Omental fat pad (tissue), 4 donors: ENCODE measurements around the gene CIAPIN1. TPM values are rescaled to one million over a fixed set of nuclear protein-coding genes. Genes with fewer than 3 reads are reported as not detected.
"Not testable (repeated sequence)": the region's sequence is repeated elsewhere in the genome, so short reads cannot be mapped to it uniquely, and the experiment has no call there.

ENCODE experiments used
- ATAC-seq: fragments of 150-250 bp; one replicate; pipeline ENCODE4 v1.9.1; 2016; ENCODE audit warnings: mild to moderate bottlenecking, moderate library complexity; ENCODE audit not compliant: low FRiP score
- DNase-seq: peaks from one replicate; pipeline ENCODE4 v3.0.0-alpha.2; 2019; ENCODE audit warnings: low spot score
- CTCF ChIP-seq, 3 donors: fragments of 450-650 bp; IDR thresholded peaks; one replicate each; pipeline ENCODE4 v1.5.1; 2016 to 2017; ENCODE audit warnings: antibody characterized with exemption in 3 of 3, mild to moderate bottlenecking in 3 of 3, moderate library complexity in 2 of 3
- total RNA-seq, 4 donors: library from RNA; depleted of rRNA; stranded (reverse); fragments of >200 nt; gene quantifications; one replicate each; pipeline ENCODE4 v1.1.0, GENCODE V29; 2016

The CIAPIN1 gene
- total RNA-seq, 4 donors from 2014 or later: 26.4 to 37.2 (median 32.4) TPM

- ATAC-seq: no peak
Observed at GRCh38 chr16:57405097-57405496, 42.1 kb downstream of the CIAPIN1 start.

GRCh38 chr16:57403965-57404817 lies 43.0 kb downstream of the CIAPIN1 start, which contains the start of gene CCL17:
Gene CCL17 (plus strand): TSS chr16:57404767. CDS start chr16:57413933, 9,166 bp downstream.
- ATAC-seq: no peak
- no peak for DNase-seq
- TF ChIP-seq CTCF (IDR thresholded peaks at IDR 0.05): no peak

More at GRCh38 chr16:57405097-57405496, 42.1 kb downstream of the CIAPIN1 start:
- TF ChIP-seq CTCF (IDR thresholded peaks at IDR 0.05): no peak
- DNase-seq: no peak

- TF ChIP-seq CTCF (IDR thresholded peaks at IDR 0.05): no peak
- ATAC-seq: no peak
- DNase-seq: no peak
Observed at GRCh38 chr16:57401943-57402640, 45.1 kb downstream of the CIAPIN1 start.

GRCh38 chr16:57397493-57397892 lies 49.7 kb downstream of the CIAPIN1 start:
- ATAC-seq, DNase-seq: not testable (repeated sequence)

- no peak for DNase-seq
- no peak for ATAC-seq
- no peak for TF ChIP-seq CTCF (IDR thresholded peaks at IDR 0.05)
Observed at GRCh38 chr16:57396786-57397185, 50.4 kb downstream of the CIAPIN1 start.

- no peak for DNase-seq
- no peak for TF ChIP-seq CTCF (IDR thresholded peaks at IDR 0.05)
- ATAC-seq: no peak
Observed at GRCh38 chr16:57395026-57395425, 52.2 kb downstream of the CIAPIN1 start.

GRCh38 chr16:57394444-57394843 lies 52.7 kb downstream of the CIAPIN1 start:
- no peak for TF ChIP-seq CTCF (IDR thresholded peaks at IDR 0.05)

More at GRCh38 chr16:57394444-57394843, 52.7 kb downstream of the CIAPIN1 start:
- DNase-seq: no peak
- ATAC-seq: no peak
